Keratinocyte (primary cell): ENCODE results near the gene AGRN. TPM values are rescaled to one million over a fixed set of nuclear protein-coding genes. Genes with fewer than 3 reads are reported as not detected.

ENCODE experiments used
- DNase-seq: peaks from one replicate; pipeline ENCODE4 v3.0.0-alpha.2; 2011; ENCODE audit warnings: low read depth, missing footprints, low spot score
- FAIRE-seq: peaks from 2 replicates; lab custom pipeline; 2011; peaks lifted over from hg19 to GRCh38; lab: Jason Lieb, UNC
- H2AFZ ChIP-seq: 2 replicates; pipeline ENCODE4 v1.6.0; 2012; ENCODE audit warnings: low read length, control low read depth, inconsistent platforms; ENCODE audit not compliant: control insufficient read depth
- H3K27ac ChIP-seq: 2 replicates; pipeline ENCODE4 v1.5.1; 2011; ENCODE audit warnings: low read length; ENCODE audit not compliant: control insufficient read depth, insufficient read depth
- H3K27me3 ChIP-seq: 3 replicates; pipeline ENCODE4 v1.6.0; 2011; ENCODE audit warnings: low read length; ENCODE audit not compliant: control insufficient read depth, insufficient read depth; ENCODE audit errors: extremely low read depth
- H3K36me3 ChIP-seq, 2 experiments: 2 replicates in 1 of 2; 3 replicates in 1 of 2; pipeline ENCODE4 v1.5.1; 2011; ENCODE audit warnings: low read length in 2 of 2, mild to moderate bottlenecking in 1 of 2; ENCODE audit not compliant: control insufficient read depth in 2 of 2, insufficient read depth in 2 of 2; ENCODE audit errors: extremely low read depth in 1 of 2
- H3K4me1 ChIP-seq: 3 replicates; pipeline ENCODE4 v1.5.1; 2011; ENCODE audit warnings: low read length; ENCODE audit not compliant: control insufficient read depth, insufficient read depth; ENCODE audit errors: extremely low read depth
- H3K4me2 ChIP-seq: 3 replicates; pipeline ENCODE4 v1.6.0; 2011; ENCODE audit warnings: low read depth, low read length; ENCODE audit not compliant: control insufficient read depth, insufficient read depth; ENCODE audit errors: extremely low read depth
- H3K4me3 ChIP-seq, 3 experiments: fragments of 200-600 bp in 1 of 3; sonication (generic) in 1 of 3; 2 replicates in 2 of 3; 3 replicates in 1 of 3; pipeline ENCODE4 v1.5.1; 2011 to 2016; ENCODE audit warnings: low read length in 3 of 3, mild to moderate bottlenecking in 3 of 3, control low read depth in 2 of 3, inconsistent platforms in 1 of 3, low read depth in 1 of 3, mixed read lengths in 1 of 3, mixed run types in 1 of 3, moderate library complexity in 1 of 3; ENCODE audit not compliant: control insufficient read depth in 2 of 3, insufficient read depth in 2 of 3; ENCODE audit errors: extremely low read depth in 1 of 3
- H3K79me2 ChIP-seq: 2 replicates; pipeline ENCODE4 v1.6.0; 2012; ENCODE audit warnings: low read length; ENCODE audit not compliant: control insufficient read depth, insufficient read depth
- H3K9ac ChIP-seq: 3 replicates; pipeline ENCODE4 v1.6.0; 2011; ENCODE audit warnings: low read length; ENCODE audit not compliant: control insufficient read depth, insufficient read depth; ENCODE audit errors: extremely low read depth
- H3K9me1 ChIP-seq: 3 replicates; pipeline ENCODE4 v1.6.0; 2011; ENCODE audit warnings: low read length; ENCODE audit not compliant: control insufficient read depth, insufficient read depth; ENCODE audit errors: extremely low read depth
- H3K9me3 ChIP-seq: 2 replicates; pipeline ENCODE4 v1.5.1; 2012; ENCODE audit warnings: low read depth, low read length; ENCODE audit not compliant: control insufficient read depth
- H4K20me1 ChIP-seq: 3 replicates; pipeline ENCODE4 v1.6.0; 2011; ENCODE audit warnings: low read length; ENCODE audit not compliant: control insufficient read depth, insufficient read depth; ENCODE audit errors: extremely low read depth
- EZH2 ChIP-seq: IDR thresholded peaks from one replicate; pipeline ENCODE4 v1.6.1; 2012; ENCODE audit warnings: inconsistent platforms, mild to moderate bottlenecking, low read length, moderate library complexity
- dilution Hi-C: fragments of 300-500 bp; cut with MboI; formaldehyde crosslinking; loops from one replicate; pipeline ENCODE4 v1.7.0; 2020; ENCODE audit warnings: low sequenced_read_pairs; ENCODE audit not compliant: extremely low pct_ligation_motif_present
- polyA plus RNA-seq, 5 experiments: library from polyadenylated mRNA; depleted of rRNA in 3 of 5; stranded (reverse) in 3 of 5; stranded (forward) in 1 of 5; unstranded in 1 of 5; fragments of >200 nt; gene quantifications; 1 replicate in 1 of 5; 2 replicates in 3 of 5; 3 replicates in 1 of 5; pipeline versions ENCODE4 v1.2.1 to v1.2.3, GENCODE V29; 2011 to 2012; ENCODE audit warnings: missing spikeins in 2 of 5, low read depth in 1 of 5, low replicate concordance in 1 of 5
- TF ChIP-seq, protein P1 (sequence below), 3 experiments: IDR thresholded peaks in 1 of 3; conservative IDR thresholded peaks in 1 of 3; optimal IDR thresholded peaks in 1 of 3; 2 replicates in 2 of 3; 3 replicates in 1 of 3; pipeline versions ENCODE3 to v1.5.1; 2011; ENCODE audit warnings: low read length in 3 of 3, mild to moderate bottlenecking in 3 of 3, moderate library complexity in 2 of 3, control low read depth in 1 of 3, inconsistent platforms in 1 of 3; ENCODE audit not compliant: insufficient read depth in 2 of 3; ENCODE audit errors: extremely low read depth in 1 of 3

AGRN gene
- polyA plus RNA-seq, 1 donor (not counting 4 experiments of a cell fraction or from before 2014, with no cell fraction given): 72.4 TPM

DNA sequence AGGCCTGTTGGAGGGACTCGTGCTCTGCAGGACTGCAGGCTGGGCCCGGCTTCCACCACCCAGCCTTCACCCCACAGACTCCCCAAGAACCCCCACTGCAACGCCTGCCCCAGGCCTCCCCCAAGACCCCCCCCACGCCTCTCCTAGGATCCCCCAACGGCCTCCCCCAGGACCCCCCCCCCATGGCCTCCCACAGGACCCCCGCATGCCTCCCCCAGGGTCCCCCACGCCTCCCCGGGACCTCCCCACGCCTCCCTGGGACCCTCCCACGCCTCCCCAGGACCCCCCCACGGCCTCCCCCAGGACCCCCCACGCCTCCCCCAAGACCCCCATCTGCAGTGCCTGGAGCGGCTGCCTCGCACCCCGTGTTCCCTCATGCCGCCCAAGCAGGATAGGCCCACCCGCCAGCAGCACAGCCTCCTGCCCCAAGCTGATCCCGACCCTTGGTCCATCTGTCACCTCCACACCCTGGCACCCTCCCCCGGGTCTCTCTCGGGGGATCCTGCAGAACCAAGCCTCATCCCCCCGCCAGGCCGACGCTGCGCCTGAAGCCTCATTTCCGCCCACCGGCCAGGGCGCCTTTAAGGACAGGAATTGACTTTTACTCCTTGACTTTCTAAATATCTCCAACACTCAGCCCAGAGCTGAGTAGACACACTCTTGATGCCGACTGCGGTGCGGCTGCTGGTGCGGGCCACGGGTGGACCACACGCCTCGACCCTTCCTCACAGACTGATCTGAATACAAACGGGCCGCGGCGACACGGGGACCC, 68.3 kb downstream of the AGRN start:
- TF ChIP-seq, protein P1, sequence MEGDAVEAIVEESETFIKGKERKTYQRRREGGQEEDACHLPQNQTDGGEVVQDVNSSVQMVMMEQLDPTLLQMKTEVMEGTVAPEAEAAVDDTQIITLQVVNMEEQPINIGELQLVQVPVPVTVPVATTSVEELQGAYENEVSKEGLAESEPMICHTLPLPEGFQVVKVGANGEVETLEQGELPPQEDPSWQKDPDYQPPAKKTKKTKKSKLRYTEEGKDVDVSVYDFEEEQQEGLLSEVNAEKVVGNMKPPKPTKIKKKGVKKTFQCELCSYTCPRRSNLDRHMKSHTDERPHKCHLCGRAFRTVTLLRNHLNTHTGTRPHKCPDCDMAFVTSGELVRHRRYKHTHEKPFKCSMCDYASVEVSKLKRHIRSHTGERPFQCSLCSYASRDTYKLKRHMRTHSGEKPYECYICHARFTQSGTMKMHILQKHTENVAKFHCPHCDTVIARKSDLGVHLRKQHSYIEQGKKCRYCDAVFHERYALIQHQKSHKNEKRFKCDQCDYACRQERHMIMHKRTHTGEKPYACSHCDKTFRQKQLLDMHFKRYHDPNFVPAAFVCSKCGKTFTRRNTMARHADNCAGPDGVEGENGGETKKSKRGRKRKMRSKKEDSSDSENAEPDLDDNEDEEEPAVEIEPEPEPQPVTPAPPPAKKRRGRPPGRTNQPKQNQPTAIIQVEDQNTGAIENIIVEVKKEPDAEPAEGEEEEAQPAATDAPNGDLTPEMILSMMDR (optimal IDR thresholded peaks at IDR 0.05 in 1 of 3, IDR thresholded peaks at IDR 0.05 in 1 of 3, conservative IDR thresholded peaks at IDR 0.05 in 1 of 3; ENCODE audit: extremely low read depth in 1 of 3, insufficient read depth in 2 of 3, low read length in 3 of 3): no peak
- no peak for TF ChIP-seq EZH2
- no peak for FAIRE-seq

DNA sequence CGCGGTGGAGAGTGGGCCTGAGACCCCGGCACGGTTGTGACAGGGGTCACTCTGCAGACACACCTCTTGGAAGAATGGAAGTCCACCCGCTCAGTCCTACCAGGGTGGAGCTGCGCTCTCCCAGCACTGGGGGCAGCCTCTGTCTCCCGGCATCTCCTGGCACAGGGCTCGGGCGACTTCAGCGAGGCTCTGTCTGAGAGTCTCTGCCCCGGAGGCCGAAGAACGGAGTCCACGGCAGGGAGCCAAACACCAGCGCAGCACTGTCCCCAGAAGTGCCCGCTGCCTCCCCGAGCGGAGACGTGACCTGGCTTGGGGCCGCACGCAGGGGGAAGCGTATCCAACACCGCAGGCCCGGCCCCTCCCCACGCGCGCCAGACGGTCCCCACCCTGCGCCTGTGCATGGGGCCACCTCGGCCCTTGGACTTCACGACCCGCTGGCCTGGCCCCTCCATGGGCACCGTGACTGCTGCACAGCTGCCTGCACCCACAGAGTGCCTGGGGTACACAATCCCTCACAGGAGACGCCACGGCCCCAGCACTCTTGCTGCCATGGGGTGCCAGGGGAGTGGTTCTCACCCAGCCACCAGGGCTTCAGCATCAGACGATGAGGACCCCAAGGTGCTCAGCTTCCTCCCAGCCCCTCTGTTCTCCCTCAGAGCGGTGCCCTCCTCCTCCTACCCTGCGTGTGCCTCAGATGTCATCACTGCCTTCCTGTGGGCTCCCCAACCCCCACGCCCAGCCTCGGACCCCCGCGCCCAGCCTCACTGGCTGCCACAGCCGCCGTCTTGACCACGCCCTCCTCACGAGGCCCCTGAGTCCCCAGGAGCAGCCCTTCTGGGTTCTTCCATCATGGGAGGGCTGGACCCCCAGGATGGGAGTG, 69.1 kb downstream of the AGRN start:
- no peak for TF ChIP-seq EZH2
- TF ChIP-seq, protein P1 (optimal IDR thresholded peaks at IDR 0.05 in 1 of 3, IDR thresholded peaks at IDR 0.05 in 1 of 3, conservative IDR thresholded peaks at IDR 0.05 in 1 of 3; ENCODE audit: extremely low read depth in 1 of 3, insufficient read depth in 2 of 3, low read length in 3 of 3): no peak
- Histone ChIP-seq H4K20me1 (no peaks in the 10 kb centered on the region), H3K36me3 (no peaks in the 10 kb centered on the region), H3K4me2 (no peak overlapping the region), H3K9me1 (no peaks in the 10 kb centered on the region), H2AFZ (no peak overlapping the region), H3K4me1 (no peaks in the 10 kb centered on the region), H3K9ac (no peak overlapping the region), H3K27me3 (no peaks in the 10 kb centered on the region), H3K9me3 (no peaks in the 10 kb centered on the region), H3K79me2 (no peaks in the 10 kb centered on the region), H3K27ac (no peak overlapping the region), H3K4me3 (no peak overlapping the region)
- DNase-seq (no peak), FAIRE-seq (no peak)
- dilution Hi-C loops: no loop called here

More for the DNA sequence above, 68.3 kb downstream of the AGRN start:
- Histone ChIP-seq H3K36me3 (peaks cover 0 to 2% of the 10 kb centered on the region in 2 experiments), H3K27ac (no peak overlapping the region), H2AFZ (no peak overlapping the region), H3K9ac (no peak overlapping the region), H3K9me3 (no peaks in the 10 kb centered on the region), H4K20me1 (no peaks in the 10 kb centered on the region), H3K4me3 (no peak overlapping the region), H3K9me1 (no peaks in the 10 kb centered on the region), H3K79me2 (no peaks in the 10 kb centered on the region), H3K4me2 (no peak overlapping the region), H3K27me3 (no peaks in the 10 kb centered on the region), H3K4me1 (no peaks in the 10 kb centered on the region)
- dilution Hi-C loops: no loop called here
- DNase-seq: no peak
